Measurements from ENCODE around the gene SCUBE2.
"Not testable (repeated sequence)": the region's sequence is repeated elsewhere in the genome, so short reads cannot be mapped to it uniquely, and the experiment has no call there.

SCUBE2 gene

GRCh38 chr11:9003573-9004182 is 87.7 kb downstream of the SCUBE2 start, which contains the start of gene NRIP3:
NRIP3 (minus strand) TSS chr11:9004001; CDS start chr11:9003935, 66 bp downstream.
- no peak for FAIRE-seq

GRCh38 chr11:9002920-9003572 is 88.4 kb downstream of the SCUBE2 start:
- no peak for FAIRE-seq

- no peak for FAIRE-seq
Observed at GRCh38 chr11:9001736-9002135, 89.7 kb downstream of the SCUBE2 start.

- FAIRE-seq = no peak
Observed at GRCh38 chr11:8998017-8998416, 93.4 kb downstream of the SCUBE2 start.

GRCh38 chr11:8997451-8997850 is 93.9 kb downstream of the SCUBE2 start:
- FAIRE-seq = no peak

GRCh38 chr11:8989453-8989852 is 101.9 kb downstream of the SCUBE2 start:
- no peak for FAIRE-seq

- no peak for FAIRE-seq
Observed at GRCh38 chr11:8988329-8989234, 102.8 kb downstream of the SCUBE2 start.

- no peak for FAIRE-seq
Observed at GRCh38 chr11:8987446-8987845, 104.0 kb downstream of the SCUBE2 start.

- not testable (repeated sequence) for FAIRE-seq
Observed at GRCh38 chr11:8986772-8987171, 104.6 kb downstream of the SCUBE2 start.

GRCh38 chr11:8985462-8985861 is 105.9 kb downstream of the SCUBE2 start:
- FAIRE-seq = no peak

- FAIRE-seq = no peak
Observed at GRCh38 chr11:8983552-8983951, 107.8 kb downstream of the SCUBE2 start.

GRCh38 chr11:8980485-8980884 is 110.9 kb downstream of the SCUBE2 start:
- FAIRE-seq = no peak

- not testable (repeated sequence) for FAIRE-seq
Observed at GRCh38 chr11:8979365-8979764, 112.0 kb downstream of the SCUBE2 start.

GRCh38 chr11:8973121-8973520 is 118.3 kb downstream of the SCUBE2 start:
- no peak for FAIRE-seq

GRCh38 chr11:8971924-8972316 is 119.5 kb downstream of the SCUBE2 start:
- no peak for FAIRE-seq

GRCh38 chr11:8971196-8971923 is 120.0 kb downstream of the SCUBE2 start:
- no peak for FAIRE-seq
